HepG2 (cell line): ENCODE measurements around the gene CDH2. TPM values are rescaled to one million over a fixed set of nuclear protein-coding genes. Genes with fewer than 3 reads are reported as not detected.

Source experiments
- ATAC-seq: fragments of 200-7000 bp; cut with Tn5 transposase; 3 replicates; pipeline ENCODE4 v1.9.1; 2020; ENCODE audit warnings: mild to moderate bottlenecking, moderate library complexity
- BruUV-seq: library from RNA; stranded (reverse); fragments of 400-500 nt; replicated peaks from 2 replicates; lab custom pipeline; 2021; lab: Mats Ljungman, UMichigan
- CTCF ChIA-PET: fragments of 300-600 bp; formaldehyde crosslinking; extraction: SDS; loops from one replicate; lab custom pipeline; 2021; ENCODE audit warnings: low total read pairs, inconsistent platforms, low intra/inter-chr PET ratio; lab: Yijun Ruan, JAX
- POLR2A ChIA-PET: fragments of 350-600 bp; sonication (Branson Sonifier 250); formaldehyde crosslinking; loops from one replicate; lab custom pipeline; 2020; ENCODE audit warnings: antibody characterized with exemption, inconsistent platforms; lab: Yijun Ruan, JAX
- DNase-seq: peaks from one replicate; pipeline ENCODE4 v3.0.0-alpha.2; 2015; ENCODE audit warnings: low spot score
- FAIRE-seq: peaks from 3 replicates; lab custom pipeline; 2011; peaks lifted over from hg19 to GRCh38; lab: Jason Lieb, UNC
- H2AFZ ChIP-seq: one replicate; pipeline ENCODE4 v1.6.1; 2011; ENCODE audit warnings: low read length, inconsistent platforms
- H3K27ac ChIP-seq: fragments of 300-600 bp; 3 replicates; pipeline ENCODE4 v1.8.0; 2011; ENCODE audit warnings: mixed run types, mild to moderate bottlenecking, mixed read lengths, low read length, inconsistent platforms; ENCODE audit not compliant: insufficient read depth; ENCODE audit errors: extremely low read length
- H3K27me3 ChIP-seq, 2 experiments: fragments of 200-600 bp in 1 of 2; 2 replicates in 1 of 2; 3 replicates in 1 of 2; pipeline versions ENCODE4 v1.6.0 to v1.8.0; 2011; ENCODE audit warnings: low read length in 2 of 2, mild to moderate bottlenecking in 2 of 2, moderate library complexity in 2 of 2, inconsistent platforms in 1 of 2; ENCODE audit not compliant: insufficient read depth in 2 of 2, control insufficient read depth in 1 of 2
- H3K36me3 ChIP-seq, 2 experiments: fragments of 200-600 bp in 1 of 2; replicated peaks in 1 of 2; 2 replicates in 1 of 2; 3 replicates in 1 of 2; pipeline versions ENCODE4 v1.5.1 to v1.8.0; 2011; ENCODE audit warnings: low read length in 2 of 2, inconsistent platforms in 1 of 2; ENCODE audit not compliant: insufficient read depth in 2 of 2, control insufficient read depth in 1 of 2
- H3K4me1 ChIP-seq: 2 replicates; pipeline ENCODE4 v1.5.1; 2012; ENCODE audit warnings: low read length, inconsistent platforms; ENCODE audit not compliant: insufficient read depth
- H3K4me2 ChIP-seq: 2 replicates; pipeline ENCODE4 v1.6.0; 2011; ENCODE audit warnings: low read depth, low read length, inconsistent platforms
- H3K4me3 ChIP-seq, 3 experiments: fragments of 200-600 bp in 1 of 3; sonication (generic), shearing (Covaris generic) in 1 of 3; replicated peaks in 1 of 3; 2 replicates each; pipeline ENCODE4 v1.5.1; 2011 to 2016; ENCODE audit warnings: low read length in 3 of 3, inconsistent platforms in 2 of 3, low read depth in 2 of 3, mild to moderate bottlenecking in 2 of 3, control low read depth in 1 of 3, mixed read lengths in 1 of 3; ENCODE audit not compliant: insufficient read depth in 1 of 3
- H3K79me2 ChIP-seq: one replicate; pipeline ENCODE4 v1.6.1; 2011; ENCODE audit warnings: low read length, inconsistent platforms; ENCODE audit not compliant: insufficient read depth
- H3K9ac ChIP-seq: 2 replicates; pipeline ENCODE4 v1.6.0; 2011; ENCODE audit warnings: mild to moderate bottlenecking, low read depth, low read length, inconsistent platforms; ENCODE audit not compliant: insufficient read depth
- H3K9me3 ChIP-seq: 2 replicates; pipeline ENCODE4 v1.5.1; 2012; ENCODE audit warnings: mild to moderate bottlenecking, low read length
- H4K20me1 ChIP-seq: 2 replicates; pipeline ENCODE4 v1.6.0; 2011; ENCODE audit warnings: inconsistent platforms, mild to moderate bottlenecking, low read length, moderate library complexity; ENCODE audit not compliant: insufficient read depth
- CBX1 ChIP-seq: IDR thresholded peaks from one replicate; pipeline ENCODE4 v1.6.1; 2016; ENCODE audit warnings: antibody characterized with exemption, low read depth
- CCAR2 ChIP-seq: fragments of 200-400 bp; formaldehyde crosslinking; optimal IDR thresholded peaks from 2 replicates; pipeline ENCODE3; 2018; ENCODE audit warnings: low read depth, mild to moderate bottlenecking, low read length, moderate library complexity
- ERF ChIP-seq: IDR thresholded peaks from 2 replicates; pipeline ENCODE4 v1.6.1; 2018; ENCODE audit warnings: missing biosample characterization, missing genetic modification reagents
- GPBP1L1 ChIP-seq: sonication (generic); formaldehyde crosslinking; IDR thresholded peaks from 2 replicates; pipeline ENCODE4 v1.5.0; 2020; ENCODE audit warnings: mild to moderate bottlenecking, missing genetic modification reagents
- HDAC1 ChIP-seq: sonication (generic); formaldehyde crosslinking; IDR thresholded peaks from 2 replicates; pipeline ENCODE4 v1.5.1; 2020; ENCODE audit warnings: mild to moderate bottlenecking, missing genetic modification reagents
- MEIS2 ChIP-seq: sonication (generic); formaldehyde crosslinking; IDR thresholded peaks from 2 replicates; pipeline ENCODE4 v1.9.0; 2021; ENCODE audit warnings: mild to moderate bottlenecking, missing genetic modification reagents
- MXI1 ChIP-seq: IDR thresholded peaks from 3 replicates; pipeline ENCODE4 v1.6.1; 2012; ENCODE audit warnings: low read depth, low read length, inconsistent platforms, borderline replicate concordance
- SALL1 ChIP-seq: sonication (generic); formaldehyde crosslinking; IDR thresholded peaks from 2 replicates; pipeline ENCODE4 v1.8.0; 2022; ENCODE audit warnings: mild to moderate bottlenecking, missing genetic modification reagents
- SUZ12 ChIP-seq: fragments of 150-350 bp; IDR thresholded peaks from 2 replicates; pipeline ENCODE4 v1.6.1; 2014; ENCODE audit warnings: low read depth, low read length
- TGIF2 ChIP-seq: IDR thresholded peaks from 2 replicates; pipeline ENCODE4 v1.6.1; 2016; ENCODE audit warnings: control low read depth, missing compliant biosample characterization
- USF2 ChIP-seq, 2 experiments: sonication (generic) in 1 of 2; formaldehyde crosslinking in 1 of 2; IDR thresholded peaks; 2 replicates each; pipeline versions ENCODE4 v1.5.1 to v1.6.1; 2011 to 2020; ENCODE audit warnings: borderline replicate concordance in 1 of 2, low read depth in 1 of 2, low read length in 1 of 2, mild to moderate bottlenecking in 1 of 2, missing genetic modification reagents in 1 of 2, moderate library complexity in 1 of 2
- ZBTB38 ChIP-seq: sonication (generic); formaldehyde crosslinking; IDR thresholded peaks from 2 replicates; pipeline ENCODE4 v1.5.1; 2020; ENCODE audit warnings: mild to moderate bottlenecking, missing genetic modification reagents
- ZNF225 ChIP-seq: sonication (generic); formaldehyde crosslinking; IDR thresholded peaks from 2 replicates; pipeline ENCODE4 v1.4.0; 2020; ENCODE audit warnings: mild to moderate bottlenecking, missing genetic modification reagents
- ZNF496 ChIP-seq: sonication (generic); formaldehyde crosslinking; IDR thresholded peaks from 2 replicates; pipeline ENCODE4 v1.8.1; 2023; ENCODE audit warnings: mild to moderate bottlenecking, moderate library complexity, missing genetic modification reagents; ENCODE audit not compliant: insufficient replicate concordance
- ZNF7 ChIP-seq: IDR thresholded peaks from 2 replicates; pipeline ENCODE4 v1.6.1; 2016; ENCODE audit warnings: missing biosample characterization, missing genetic modification reagents
- ZNF792 ChIP-seq: IDR thresholded peaks from 2 replicates; pipeline ENCODE4 v1.6.1; 2016
- WGBS: methylation state at CpG from one replicate; pipeline ENCODE4 v1.1.6; 2017; ENCODE audit warnings: low lambda C conversion rate; 5-methylcytosine and 5-hydroxymethylcytosine counted together
- in situ Hi-C: cut with HindIII; loops from 2 replicates; pipeline ENCODE4 v1.10.0; 2017; ENCODE audit warnings: low pct_unique_long_range_greater_than_20kb; ENCODE audit not compliant: extremely low pct_ligation_motif_present
- intact Hi-C: fragments of 100-400 bp; cut with micrococcal nuclease; formaldehyde crosslinking; loops from one replicate; pipeline ENCODE4 v1.10.0; 2022; ENCODE audit not compliant: unreplicated experiment
- polyA plus RNA-seq, 8 experiments: library from polyadenylated mRNA; depleted of rRNA in 3 of 8; stranded (reverse) in 7 of 8; unstranded in 1 of 8; fragments of >200 nt; fragmentation: Illumina TruSeq in 4 of 8; extraction: Trizol in 4 of 8; gene quantifications; 2 replicates each; pipeline versions ENCODE4 v1.2.1 to v1.2.3, GENCODE V29; 2011 to 2016; ENCODE audit warnings: low read depth in 4 of 8, missing spikeins in 1 of 8, mixed read lengths in 1 of 8; ENCODE audit not compliant: insufficient read depth in 1 of 8
- total RNA-seq, 5 experiments: library from RNA; depleted of rRNA; stranded (reverse); fragments of >200 nt; fragmentation: Illumina TruSeq; extraction: Trizol; gene quantifications; 2 replicates each; pipeline ENCODE4 v1.2.3, GENCODE V29; 2016; ENCODE audit warnings: low read depth in 1 of 5

Gene CDH2
- total and polyA plus RNA-seq, 2 of the 13 experiments (the other 11 are each of a cell fraction or from before 2014, with no cell fraction given) = 18.6 to 36.1 TPM

- H3K4me3 ChIP-seq = no peak overlapping the region
- no peak for DNase-seq
- H3K9ac ChIP-seq = no peak overlapping the region
- H3K4me2 ChIP-seq = no peak overlapping the region
- no peaks in the 10 kb centered on the region for H4K20me1 ChIP-seq
- no peaks in the 10 kb centered on the region for H3K79me2 ChIP-seq
- FAIRE-seq = no peak
- intact Hi-C loops = no loop called here
- no TSS peak for BruUV-seq
- no peak for TF ChIP-seq HDAC1 (CRISPR knock-in tag)
- TF ChIP-seq USF2 (IDR thresholded peaks at IDR 0.05; ENCODE audit: low read depth, low read length) = no peak
- TF ChIP-seq USF2 (CRISPR knock-in tag; IDR thresholded peaks at IDR 0.05; ENCODE audit: borderline replicate concordance) = no peak
- H3K27ac ChIP-seq = no peak overlapping the region
- no peak for ATAC-seq
- POLR2A ChIA-PET = no interaction called here
- no peaks in the 10 kb centered on the region for H3K27me3 ChIP-seq
- in situ Hi-C loops = no loop called here
- no peak overlapping the region for H2AFZ ChIP-seq
- no peaks in the 10 kb centered on the region for H3K4me1 ChIP-seq
- WGBS = 91% methylated on average over 3 of the region's 3 CpGs
- CTCF ChIA-PET = no interaction called here
- H3K36me3 ChIP-seq = no peaks in the 10 kb centered on the region; a peak in 1 of 5 replicates
- H3K9me3 ChIP-seq = no peaks in the 10 kb centered on the region
Observed at GRCh38 chr18:28045880-28046279, 131.1 kb downstream of the CDH2 start.

- Histone ChIP-seq H4K20me1 (no peaks in the 10 kb centered on the region), H3K9ac (no peak overlapping the region), H3K36me3 (no peaks in the 10 kb centered on the region; a peak in 1 of 5 replicates), H3K79me2 (no peaks in the 10 kb centered on the region), H3K4me3 (no peak overlapping the region), H3K4me2 (no peak overlapping the region), H3K27me3 (no peaks in the 10 kb centered on the region), H3K27ac (no peak overlapping the region), H3K9me3 (no peaks in the 10 kb centered on the region), H3K4me1 (no peaks in the 10 kb centered on the region), H2AFZ (no peak overlapping the region)
- no TSS peak for BruUV-seq
- no peak for TF ChIP-seq ZNF7 (CRISPR knock-in tag)
- no peak for TF ChIP-seq SUZ12
- no peak for TF ChIP-seq MXI1
- no peak for TF ChIP-seq MEIS2 (CRISPR knock-in tag)
- TF ChIP-seq ZNF792 (CRISPR knock-in tag) = no peak
- no peak for TF ChIP-seq GPBP1L1 (CRISPR knock-in tag)
- TF ChIP-seq ZBTB38 (CRISPR knock-in tag) = no peak
- TF ChIP-seq ZNF496 = no peak
- no peak for TF ChIP-seq SALL1
- TF ChIP-seq CCAR2 = no peak
- TF ChIP-seq ZNF225 = no peak
- no peak for TF ChIP-seq ERF (CRISPR knock-in tag)
- TF ChIP-seq CBX1 = no peak
- TF ChIP-seq TGIF2 (CRISPR knock-in tag) = no peak
- FAIRE-seq (no peak), ATAC-seq (no peak), DNase-seq (no peak)
- ChIA-PET POLR2A (no interaction called here), CTCF (no interaction called here)
- in situ Hi-C loops (no loop called here), intact Hi-C loops (no loop called here)
- 96% methylated on average over 3 of the region's 3 CpGs for WGBS
Observed at GRCh38 chr18:28045176-28045810, 131.6 kb downstream of the CDH2 start.
